GM10266 (cell line): ENCODE results near the gene ARHGAP15.

ENCODE experiments used
- DNase-seq: peaks from one replicate; pipeline ENCODE4 v3.0.0; 2012; ENCODE audit errors: extremely low spot score
- TF ChIP-seq, protein P1 (sequence below): IDR thresholded peaks from 2 replicates; pipeline ENCODE4 v1.5.1; 2012; ENCODE audit warnings: mild to moderate bottlenecking, low read depth; ENCODE audit not compliant: control insufficient read depth, insufficient read depth; ENCODE audit errors: missing control alignments

Gene ARHGAP15

DNA sequence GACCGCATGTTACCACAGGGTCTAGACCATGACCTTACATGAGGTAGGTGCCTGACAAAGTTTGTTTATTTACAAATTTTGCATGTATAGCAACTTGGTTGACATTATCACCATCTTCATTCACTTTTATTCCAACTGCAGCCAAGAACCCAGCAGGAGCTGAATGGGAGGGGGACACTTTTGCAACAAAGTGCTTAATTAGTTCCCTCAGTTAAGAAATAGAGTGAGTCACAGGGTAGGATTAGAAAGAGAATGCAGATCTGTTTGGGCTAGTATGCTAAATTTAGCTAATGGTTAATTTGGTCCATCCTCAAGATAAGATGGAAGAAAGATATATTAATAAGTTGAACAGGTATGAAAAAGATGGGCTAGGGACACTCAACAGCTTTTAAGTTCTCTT lies 678.9 kb downstream of the ARHGAP15 start:
- no peak for DNase-seq

DNA sequence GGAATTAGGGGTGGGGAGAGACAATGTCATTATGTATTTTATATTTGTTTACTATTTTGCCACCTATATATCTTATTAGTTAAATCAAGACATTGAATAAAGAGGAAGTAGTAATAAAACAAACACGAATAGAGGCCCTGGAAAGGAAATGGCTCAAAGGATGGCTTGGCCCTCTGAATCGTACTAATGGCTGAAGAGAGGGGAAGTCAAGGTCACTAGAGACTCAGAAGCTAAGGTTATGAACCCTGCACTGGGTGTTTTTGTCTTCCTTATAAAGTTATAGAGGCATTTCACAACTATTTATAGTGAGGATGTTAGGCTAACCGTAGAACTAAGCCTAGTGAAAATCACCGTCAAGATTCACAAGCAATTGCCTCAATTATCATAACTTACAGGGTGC lies 685.9 kb downstream of the ARHGAP15 start:
- DNase-seq: no peak
- TF ChIP-seq, protein P1, sequence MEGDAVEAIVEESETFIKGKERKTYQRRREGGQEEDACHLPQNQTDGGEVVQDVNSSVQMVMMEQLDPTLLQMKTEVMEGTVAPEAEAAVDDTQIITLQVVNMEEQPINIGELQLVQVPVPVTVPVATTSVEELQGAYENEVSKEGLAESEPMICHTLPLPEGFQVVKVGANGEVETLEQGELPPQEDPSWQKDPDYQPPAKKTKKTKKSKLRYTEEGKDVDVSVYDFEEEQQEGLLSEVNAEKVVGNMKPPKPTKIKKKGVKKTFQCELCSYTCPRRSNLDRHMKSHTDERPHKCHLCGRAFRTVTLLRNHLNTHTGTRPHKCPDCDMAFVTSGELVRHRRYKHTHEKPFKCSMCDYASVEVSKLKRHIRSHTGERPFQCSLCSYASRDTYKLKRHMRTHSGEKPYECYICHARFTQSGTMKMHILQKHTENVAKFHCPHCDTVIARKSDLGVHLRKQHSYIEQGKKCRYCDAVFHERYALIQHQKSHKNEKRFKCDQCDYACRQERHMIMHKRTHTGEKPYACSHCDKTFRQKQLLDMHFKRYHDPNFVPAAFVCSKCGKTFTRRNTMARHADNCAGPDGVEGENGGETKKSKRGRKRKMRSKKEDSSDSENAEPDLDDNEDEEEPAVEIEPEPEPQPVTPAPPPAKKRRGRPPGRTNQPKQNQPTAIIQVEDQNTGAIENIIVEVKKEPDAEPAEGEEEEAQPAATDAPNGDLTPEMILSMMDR: no peak

More for the DNA sequence above, 678.9 kb downstream of the ARHGAP15 start:
- TF ChIP-seq, protein P1: no peak

GRCh38 chr2:143816916-143817315 lies 687.7 kb downstream of the ARHGAP15 start:
- TF ChIP-seq, protein P1: no peak
- no peak for DNase-seq
